H9 (cell line): Measurements from ENCODE around the gene USP17L12. TPM values are rescaled to one million over a fixed set of nuclear protein-coding genes. Genes with fewer than 3 reads are reported as not detected.
"Not testable (repeated sequence)": the region's sequence is repeated elsewhere in the genome, so short reads cannot be mapped to it uniquely, and the experiment has no call there.

Experiments used
- DNase-seq: peaks from one replicate; pipeline ENCODE4 v3.0.0-alpha.2; 2017
- H2AFZ ChIP-seq: one replicate; pipeline ENCODE4 v1.6.1; 2013; ENCODE audit warnings: mild to moderate bottlenecking, low read length, control low read depth, moderate library complexity
- H2AK5ac ChIP-seq: 2 replicates; pipeline ENCODE4 v1.6.1; 2013; ENCODE audit warnings: low read length, control low read depth, mixed read lengths; ENCODE audit not compliant: insufficient read length
- H2BK120ac ChIP-seq: one replicate; pipeline ENCODE4 v1.6.1; 2013; ENCODE audit warnings: low read depth, mild to moderate bottlenecking, low read length, control low read depth, inconsistent platforms; ENCODE audit not compliant: poor library complexity, severe bottlenecking
- H2BK12ac ChIP-seq: 2 replicates; pipeline ENCODE4 v1.6.1; 2013; ENCODE audit warnings: low read length, control low read depth, mixed read lengths, low read depth; ENCODE audit not compliant: insufficient read length
- H2BK15ac ChIP-seq: 2 replicates; pipeline ENCODE4 v1.6.1; 2013; ENCODE audit warnings: low read depth, low read length, control low read depth
- H2BK20ac ChIP-seq: one replicate; pipeline ENCODE4 v1.6.1; 2013; ENCODE audit warnings: low read depth, mild to moderate bottlenecking, low read length, control low read depth, inconsistent platforms; ENCODE audit not compliant: poor library complexity, severe bottlenecking
- H2BK5ac ChIP-seq: 2 replicates; pipeline ENCODE4 v1.6.1; 2013; ENCODE audit warnings: low read length, control low read depth, mixed read lengths; ENCODE audit not compliant: insufficient read length
- H3K14ac ChIP-seq: 2 replicates; pipeline ENCODE4 v1.6.1; 2013; ENCODE audit warnings: low read length, control low read depth; ENCODE audit not compliant: insufficient read depth
- H3K18ac ChIP-seq: 2 replicates; pipeline ENCODE4 v1.6.1; 2013; ENCODE audit warnings: low read depth, mild to moderate bottlenecking, mixed read lengths, low read length, control low read depth; ENCODE audit not compliant: insufficient read length
- H3K23ac ChIP-seq: 2 replicates; pipeline ENCODE4 v1.6.1; 2013; ENCODE audit warnings: low read length, control low read depth, mixed read lengths, low read depth; ENCODE audit not compliant: insufficient read length
- H3K23me2 ChIP-seq: 2 replicates; pipeline ENCODE4 v1.6.1; 2013; ENCODE audit warnings: low read depth, mild to moderate bottlenecking, mixed read lengths, low read length, control low read depth; ENCODE audit not compliant: insufficient read length, poor library complexity, severe bottlenecking
- H3K27ac ChIP-seq: 2 replicates; pipeline ENCODE4 v1.5.1; 2013; ENCODE audit warnings: low read length, control low read depth, mixed read lengths, low read depth; ENCODE audit not compliant: insufficient read length
- H3K27me3 ChIP-seq: 2 replicates; pipeline ENCODE4 v1.6.1; 2013; ENCODE audit warnings: low read length, control low read depth, inconsistent platforms; ENCODE audit not compliant: insufficient read depth
- H3K4ac ChIP-seq: 2 replicates; pipeline ENCODE4 v1.6.1; 2013; ENCODE audit warnings: low read depth, mild to moderate bottlenecking, control low read depth, inconsistent platforms, low read length, moderate library complexity
- H3K4me1 ChIP-seq: 2 replicates; pipeline ENCODE4 v1.6.1; 2013; ENCODE audit warnings: low read length, control low read depth, inconsistent platforms; ENCODE audit not compliant: insufficient read depth
- H3K4me2 ChIP-seq: 2 replicates; pipeline ENCODE4 v1.6.1; 2013; ENCODE audit warnings: low read length, control low read depth, mixed read lengths; ENCODE audit not compliant: insufficient read length, insufficient read depth
- H3K56ac ChIP-seq: 2 replicates; pipeline ENCODE4 v1.6.1; 2013; ENCODE audit warnings: low read depth, mild to moderate bottlenecking, mixed read lengths, low read length, control low read depth; ENCODE audit not compliant: insufficient read length
- H3K79me1 ChIP-seq: 2 replicates; pipeline ENCODE4 v1.6.1; 2013; ENCODE audit warnings: low read depth, mild to moderate bottlenecking, moderate library complexity, low read length, control low read depth, inconsistent platforms; ENCODE audit not compliant: insufficient read depth, poor library complexity, severe bottlenecking
- H3K79me2 ChIP-seq: 2 replicates; pipeline ENCODE4 v1.6.1; 2013; ENCODE audit warnings: low read length, control low read depth, inconsistent platforms; ENCODE audit not compliant: insufficient read depth
- H3K9ac ChIP-seq: 2 replicates; pipeline ENCODE4 v1.6.1; 2013; ENCODE audit warnings: low read length, control low read depth, mixed read lengths; ENCODE audit not compliant: insufficient read length; ENCODE audit errors: extremely low read depth
- H3K9me3 ChIP-seq: one replicate; pipeline ENCODE4 v1.6.1; 2013; ENCODE audit warnings: low read depth, low read length, inconsistent platforms; ENCODE audit not compliant: control insufficient read depth
- H3T11ph ChIP-seq: one replicate; pipeline ENCODE4 v1.6.1; 2013; ENCODE audit warnings: mild to moderate bottlenecking, low read length, control low read depth, inconsistent platforms
- H4K20me1 ChIP-seq: one replicate; pipeline ENCODE4 v1.6.1; 2013; ENCODE audit not compliant: control insufficient read depth, insufficient read length, insufficient read depth
- H4K5ac ChIP-seq: 2 replicates; pipeline ENCODE4 v1.6.1; 2013; ENCODE audit warnings: low read depth, mild to moderate bottlenecking, mixed read lengths, low read length, control low read depth; ENCODE audit not compliant: insufficient read length
- H4K8ac ChIP-seq: replicated peaks from 2 replicates; pipeline ENCODE4 v1.6.1; 2013; ENCODE audit warnings: low read length, control low read depth, mixed read lengths, low read depth; ENCODE audit not compliant: insufficient read length
- H4K91ac ChIP-seq: 2 replicates; pipeline ENCODE4 v1.6.1; 2013; ENCODE audit warnings: low read depth, mild to moderate bottlenecking, moderate library complexity, mixed read lengths, low read length, control low read depth; ENCODE audit not compliant: insufficient read length
- H3K27ac Mint-ChIP-seq, 3 experiments: 2 replicates in 2 of 3; 3 replicates in 1 of 3; pipeline ENCODE4 v1.8.0; 2020 to 2021; ENCODE audit warnings: mixed read lengths in 3 of 3, mild to moderate bottlenecking in 1 of 3, moderate library complexity in 1 of 3
- H3K27me3 Mint-ChIP-seq: 2 replicates; pipeline ENCODE4 v1.8.0; 2021; ENCODE audit warnings: low read depth, mild to moderate bottlenecking, moderate library complexity, mixed read lengths
- H3K36me3 Mint-ChIP-seq, 3 experiments: 2 replicates in 2 of 3; 3 replicates in 1 of 3; pipeline ENCODE4 v1.8.0; 2020 to 2021; ENCODE audit warnings: low read depth in 3 of 3, mixed read lengths in 3 of 3; ENCODE audit not compliant: insufficient read depth in 1 of 3
- H3K4me1 Mint-ChIP-seq, 2 experiments: 2 replicates each; pipeline ENCODE4 v1.8.0; 2020; ENCODE audit warnings: mixed read lengths in 2 of 2
- H3K4me3 Mint-ChIP-seq, 2 experiments: 2 replicates in 1 of 2; 3 replicates in 1 of 2; pipeline ENCODE4 v1.8.0; 2020 to 2021; ENCODE audit warnings: mild to moderate bottlenecking in 2 of 2, mixed read lengths in 2 of 2, moderate library complexity in 1 of 2
- H3K9me3 Mint-ChIP-seq, 2 experiments: 2 replicates in 1 of 2; 3 replicates in 1 of 2; pipeline ENCODE4 v1.8.0; 2020; ENCODE audit warnings: mild to moderate bottlenecking in 2 of 2, mixed read lengths in 2 of 2, moderate library complexity in 1 of 2
- WGBS: extraction: QIAGEN DNeasy Blood & Tissue Kit; methylation state at CpG from one replicate; pipeline ENCODE4 v1.1.7; 2013; ENCODE audit warnings: missing lambda C conversion rate, low lambda C conversion rate, mixed read lengths; ENCODE audit not compliant: insufficient read length; ENCODE audit errors: extremely low coverage; 5-methylcytosine and 5-hydroxymethylcytosine counted together
- total RNA-seq: library from RNA; stranded (reverse); gene quantifications from 2 replicates; pipeline ENCODE4 v1.2.1, GENCODE V29; 2021

USP17L12 gene
- total RNA-seq, 1 experiment from 2014 or later = not detected

GRCh38 chr4:9224596-9224995 is 4.6 kb downstream of the USP17L12 start, which contains the start of gene USP17L13:
USP17L13 (plus strand) TSS chr4:9224896; CDS start chr4:9224896, 0 bp downstream.
- DNase-seq, H3K23ac ChIP-seq, H3K4me1 ChIP-seq, H3K36me3 Mint-ChIP-seq, H2BK20ac ChIP-seq, H3K27me3 Mint-ChIP-seq, H4K5ac ChIP-seq, H3K9ac ChIP-seq, H3K9me3 Mint-ChIP-seq, H2BK15ac ChIP-seq, H3K4me1 Mint-ChIP-seq, H2BK120ac ChIP-seq, H3K14ac ChIP-seq, H3K18ac ChIP-seq, H2AFZ ChIP-seq, H4K91ac ChIP-seq, H3K23me2 ChIP-seq, H3K27ac ChIP-seq, H3K27ac Mint-ChIP-seq, H3K4ac ChIP-seq, H3K56ac ChIP-seq, H3K9me3 ChIP-seq, H3K79me1 ChIP-seq, H3T11ph ChIP-seq, H3K4me3 Mint-ChIP-seq, H3K79me2 ChIP-seq, H3K4me2 ChIP-seq, H2BK5ac ChIP-seq, H2AK5ac ChIP-seq, H4K8ac ChIP-seq, H4K20me1 ChIP-seq, H3K27me3 ChIP-seq, H2BK12ac ChIP-seq: not testable (repeated sequence)
- WGBS = no CpG with 5 or more reads among the region's 14 CpGs

- not testable (repeated sequence) for H3K56ac ChIP-seq, H3K4ac ChIP-seq, H2AFZ ChIP-seq, H3K9me3 ChIP-seq, H3K27ac ChIP-seq, H2BK15ac ChIP-seq, H3K23me2 ChIP-seq, H3K23ac ChIP-seq, H3K4me1 Mint-ChIP-seq, H3K79me1 ChIP-seq, H3K4me2 ChIP-seq, H3K27me3 ChIP-seq, H3T11ph ChIP-seq, DNase-seq, H3K27ac Mint-ChIP-seq, H2AK5ac ChIP-seq, H2BK5ac ChIP-seq, H4K8ac ChIP-seq, H4K91ac ChIP-seq, H3K79me2 ChIP-seq, H2BK120ac ChIP-seq, H3K18ac ChIP-seq, H4K5ac ChIP-seq, H4K20me1 ChIP-seq, H3K4me1 ChIP-seq, H3K9ac ChIP-seq, H2BK20ac ChIP-seq, H3K14ac ChIP-seq, H3K36me3 Mint-ChIP-seq, H3K4me3 Mint-ChIP-seq, H2BK12ac ChIP-seq, H3K27me3 Mint-ChIP-seq, H3K9me3 Mint-ChIP-seq
- WGBS = no CpG with 5 or more reads among the region's 8 CpGs
Observed at GRCh38 chr4:9230249-9230648, 10.3 kb downstream of the USP17L12 start.
